HCEC 1CT (cell line): ENCODE data around the gene RALGDS.

Experiments used
- DNase-seq: peaks from one replicate; pipeline ENCODE4 v3.0.0-alpha.2; 2017

The RALGDS gene

GRCh38 chr9:133149130-133150015, 28.3 kb upstream of the RALGDS start:
- DNase-seq = peak; percentile 87

- DNase-seq = peak; percentile 37
These were observed 27.4 kb upstream of the RALGDS start for GRCh38 chr9:133148199-133149129.

GRCh38 chr9:133147412-133148198, 26.6 kb upstream of the RALGDS start:
- peak; percentile 34 for DNase-seq

GRCh38 chr9:133146746-133147411, 25.8 kb upstream of the RALGDS start:
- no peak for DNase-seq

- no peak for DNase-seq
These were observed 24.1 kb upstream of the RALGDS start for GRCh38 chr9:133144904-133145851.

DNA sequence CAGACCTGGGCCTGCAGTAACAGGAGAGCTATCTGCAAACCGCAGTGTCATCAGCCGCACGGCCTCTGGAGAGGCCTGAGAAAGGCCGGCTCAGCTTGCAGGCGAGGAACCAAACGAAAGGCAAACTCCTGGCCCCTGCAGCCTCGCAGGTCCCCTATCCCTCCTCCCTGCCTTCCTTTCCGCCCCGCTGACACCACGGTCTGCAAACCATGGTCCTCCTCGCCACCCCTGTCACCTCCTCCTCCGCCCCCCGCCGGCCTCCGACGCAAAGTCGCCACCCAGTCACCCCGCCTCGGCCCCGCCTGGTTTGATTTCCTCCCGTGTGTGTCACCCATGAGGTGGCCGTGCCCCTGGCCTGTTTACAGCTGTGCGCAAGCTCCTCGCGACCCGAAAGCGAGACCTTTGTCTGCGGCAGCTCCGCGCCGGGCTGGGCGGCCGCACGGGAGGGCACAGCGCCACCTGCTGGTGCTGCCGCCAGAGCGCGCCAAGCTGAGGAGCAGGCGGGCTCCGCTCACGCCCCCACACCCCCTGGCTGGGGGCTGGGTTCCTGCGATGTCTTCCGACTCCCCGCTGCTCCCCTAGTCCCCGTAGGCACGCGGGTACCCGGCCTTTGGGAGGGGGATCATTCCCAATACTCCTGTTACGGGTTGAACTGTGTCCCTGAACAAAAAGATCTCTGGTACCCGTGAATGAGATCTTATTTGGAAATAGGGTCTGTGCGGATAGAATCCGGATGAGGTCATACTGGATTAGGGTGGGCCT, 23.3 kb upstream of the RALGDS start:
- peak; percentile 68 for DNase-seq

DNA sequence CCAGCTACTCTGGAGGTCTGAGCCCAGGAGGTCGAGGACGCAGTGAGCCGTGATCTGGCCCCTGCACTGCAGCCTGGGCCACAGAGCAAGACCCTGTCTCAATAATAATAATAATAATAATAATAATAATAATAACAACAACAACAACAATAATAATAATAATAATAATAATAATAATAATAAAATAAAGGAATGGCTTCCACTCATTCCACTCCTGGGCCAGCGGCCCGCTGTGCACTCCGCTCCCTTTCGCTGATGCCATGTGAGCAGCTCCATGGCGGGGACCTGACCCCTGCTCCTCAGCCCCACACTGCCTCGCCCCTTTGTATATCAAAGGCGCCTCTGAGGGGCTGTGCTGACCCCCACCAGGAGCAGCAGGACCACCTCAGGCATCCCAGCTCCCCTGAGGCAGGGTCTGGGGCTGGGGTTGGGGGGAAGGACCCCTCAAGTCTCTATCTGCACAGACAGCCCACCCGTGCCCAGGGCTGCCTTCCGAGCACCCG, 22.6 kb upstream of the RALGDS start:
- DNase-seq = no peak

GRCh38 chr9:133142684-133143622, 21.9 kb upstream of the RALGDS start:
- DNase-seq = no peak

DNA sequence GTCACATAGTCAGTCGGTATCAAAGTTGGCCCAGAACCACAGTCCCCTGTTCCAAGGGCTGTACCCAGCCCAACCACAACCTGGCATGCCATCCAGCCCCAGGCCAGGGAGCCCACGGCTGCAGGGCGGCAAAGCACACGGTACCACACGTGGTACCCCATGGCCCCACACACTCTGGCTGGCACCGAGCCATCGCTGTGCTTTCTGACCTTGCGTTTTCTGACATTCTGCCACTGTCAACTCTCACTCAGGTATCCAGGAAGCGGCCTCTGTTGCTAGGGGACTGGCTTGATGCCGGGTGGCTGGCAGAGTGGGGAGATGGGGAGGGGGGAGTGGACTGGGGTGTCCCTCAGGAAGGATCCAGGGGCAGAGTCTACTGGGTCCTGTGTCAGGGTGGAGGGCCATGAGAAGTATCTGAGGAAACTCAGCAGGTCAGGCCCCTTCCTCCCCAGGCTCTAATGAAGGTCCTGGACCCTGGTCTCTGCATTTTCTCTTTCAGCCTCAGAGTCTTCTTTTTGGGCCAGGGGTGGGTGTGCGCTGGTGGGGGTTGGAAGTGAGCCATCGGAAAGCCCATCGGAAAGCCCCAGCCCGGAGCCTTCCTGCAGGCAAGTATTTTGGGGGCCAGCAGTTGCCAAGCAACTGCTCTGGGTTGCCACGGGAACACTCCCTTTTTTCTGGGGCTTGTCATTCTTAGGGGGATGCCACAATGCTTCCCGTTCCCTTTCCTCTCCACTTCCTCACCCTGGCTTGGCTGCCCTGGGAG, 21.0 kb upstream of the RALGDS start:
- DNase-seq = no peak

GRCh38 chr9:133140606-133141005, 19.6 kb upstream of the RALGDS start:
- no peak for DNase-seq

GRCh38 chr9:133140174-133140505, 19.1 kb upstream of the RALGDS start:
- no peak for DNase-seq

- DNase-seq = no peak
These were observed 18.5 kb upstream of the RALGDS start for GRCh38 chr9:133139246-133140173.

DNA sequence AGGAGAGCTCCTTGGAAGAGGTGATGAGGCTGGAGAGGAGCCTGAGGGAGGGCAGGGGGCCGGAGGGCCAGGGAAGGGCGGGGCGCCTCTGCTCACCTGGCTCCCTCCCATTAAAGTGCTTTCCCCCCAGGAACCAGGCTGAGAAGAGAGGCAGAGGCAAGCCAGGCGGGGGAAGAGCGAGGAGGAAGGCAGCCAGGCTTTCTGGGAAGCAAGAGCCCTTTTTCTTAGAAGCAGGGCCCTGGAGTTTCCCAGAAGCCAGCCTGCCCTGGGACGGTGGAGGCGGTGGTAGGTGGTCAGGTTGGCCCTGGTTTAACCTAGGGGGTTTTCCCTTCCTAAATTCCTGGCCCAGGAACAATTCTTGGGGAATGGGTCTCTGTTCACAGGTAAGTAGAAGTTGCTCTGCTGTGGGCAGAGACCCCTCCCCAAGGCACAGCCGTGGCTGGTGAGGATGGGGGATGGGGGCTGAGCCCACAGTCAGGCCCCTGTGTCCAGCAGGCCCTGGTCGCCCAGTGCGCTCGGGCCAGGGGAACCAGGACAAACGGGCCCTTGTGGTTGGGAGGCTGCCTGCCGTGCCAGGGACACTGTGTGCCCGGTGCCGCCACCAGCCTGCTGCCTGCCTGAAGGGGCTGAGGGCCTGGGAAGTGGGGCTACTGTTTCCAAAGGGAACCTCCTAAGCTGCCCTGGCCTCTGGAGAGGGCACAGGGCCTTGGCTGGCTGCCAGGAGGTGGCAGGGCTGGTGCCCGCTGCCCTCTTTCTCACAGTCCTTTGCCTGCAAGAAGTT, 16.6 kb upstream of the RALGDS start:
- DNase-seq = no peak

DNA sequence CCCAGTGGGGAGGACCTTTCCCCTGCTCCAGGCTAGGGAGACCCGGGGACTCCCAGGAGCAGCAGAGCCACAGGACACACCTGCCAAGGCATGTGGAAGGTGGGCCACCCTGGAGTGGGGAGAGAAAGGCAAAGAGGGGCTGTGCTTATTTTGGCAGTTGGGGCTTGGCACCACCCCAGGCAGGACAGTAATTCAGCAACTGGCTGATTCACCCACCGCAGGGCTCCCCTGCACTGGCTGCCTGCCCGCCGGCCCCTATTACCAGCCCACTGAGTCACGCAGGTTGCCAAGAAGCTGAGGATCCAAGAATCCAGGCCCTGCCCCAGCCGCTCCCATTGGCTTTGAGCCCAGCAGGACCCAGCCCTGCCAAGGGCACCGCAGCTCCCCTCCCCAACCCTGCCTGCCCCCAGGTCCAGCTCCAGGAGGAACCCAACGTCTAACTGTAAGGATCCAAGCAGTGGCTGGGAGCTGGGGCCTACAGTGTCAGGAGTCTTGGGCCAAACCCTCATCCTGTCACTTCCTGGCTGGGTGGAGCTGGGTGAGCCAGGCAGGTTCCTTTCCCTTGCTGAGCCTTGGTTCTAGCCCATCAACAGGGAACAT, 14.2 kb upstream of the RALGDS start:
- peak; percentile 82 for DNase-seq

GRCh38 chr9:133134388-133135145, 13.5 kb upstream of the RALGDS start:
- DNase-seq = no peak
